HG03521 (cell line): ENCODE measurements around the gene PTPRN2.
"Not testable (repeated sequence)": the region's sequence is repeated elsewhere in the genome, so short reads cannot be mapped to it uniquely, and the experiment has no call there.

Experiments used
- ATAC-seq: cut with Tn5 transposase; IDR thresholded peaks from one replicate; pipeline ENCODE4 v1.9.1; 2021; ENCODE audit warnings: mild to moderate bottlenecking, moderate library complexity; ENCODE audit not compliant: unreplicated experiment

Gene PTPRN2

GRCh38 chr7:158052381-158053060 lies 535.1 kb downstream of the PTPRN2 start:
- ATAC-seq: no peak

GRCh38 chr7:158051776-158052175 lies 535.8 kb downstream of the PTPRN2 start:
- no peak for ATAC-seq

- ATAC-seq: no peak
Measured at GRCh38 chr7:158050978-158051651, 536.5 kb downstream of the PTPRN2 start.

- ATAC-seq: no peak
Measured at GRCh38 chr7:158050441-158050977, 537.1 kb downstream of the PTPRN2 start.

GRCh38 chr7:158049271-158049670 lies 538.4 kb downstream of the PTPRN2 start:
- ATAC-seq: no peak

GRCh38 chr7:158048569-158048968 lies 539.1 kb downstream of the PTPRN2 start:
- no peak for ATAC-seq

- ATAC-seq: no peak
Measured at GRCh38 chr7:158047391-158048059, 540.1 kb downstream of the PTPRN2 start.

- not testable (repeated sequence) for ATAC-seq
Measured at GRCh38 chr7:158046246-158046645, 541.4 kb downstream of the PTPRN2 start.

GRCh38 chr7:158044482-158044823 lies 543.2 kb downstream of the PTPRN2 start:
- ATAC-seq: no peak

GRCh38 chr7:158043551-158044481 lies 543.8 kb downstream of the PTPRN2 start:
- ATAC-seq: no peak

GRCh38 chr7:158042156-158042880 lies 545.3 kb downstream of the PTPRN2 start:
- ATAC-seq: no peak

- ATAC-seq: no peak
Measured at GRCh38 chr7:158040199-158040598, 547.4 kb downstream of the PTPRN2 start.

- ATAC-seq: no peak
Measured at GRCh38 chr7:158039270-158039669, 548.4 kb downstream of the PTPRN2 start.

GRCh38 chr7:158037211-158037610 lies 550.4 kb downstream of the PTPRN2 start:
- no peak for ATAC-seq

GRCh38 chr7:158035343-158035742 lies 552.3 kb downstream of the PTPRN2 start:
- ATAC-seq: no peak

- no peak for ATAC-seq
Measured at GRCh38 chr7:158034571-158034970, 553.1 kb downstream of the PTPRN2 start.

- not testable (repeated sequence) for ATAC-seq
Measured at GRCh38 chr7:158033925-158034324, 553.7 kb downstream of the PTPRN2 start.

GRCh38 chr7:158033196-158033595 lies 554.4 kb downstream of the PTPRN2 start:
- ATAC-seq: no peak

GRCh38 chr7:158032561-158033115 lies 555.0 kb downstream of the PTPRN2 start:
- ATAC-seq: no peak

- no peak for ATAC-seq
Measured at GRCh38 chr7:158031867-158032308, 555.7 kb downstream of the PTPRN2 start.
